ENCODE measurements around the gene CNGA1.
"Not testable (repeated sequence)": the region's sequence is repeated elsewhere in the genome, so short reads cannot be mapped to it uniquely, and the experiment has no call there.

Gene CNGA1

DNA sequence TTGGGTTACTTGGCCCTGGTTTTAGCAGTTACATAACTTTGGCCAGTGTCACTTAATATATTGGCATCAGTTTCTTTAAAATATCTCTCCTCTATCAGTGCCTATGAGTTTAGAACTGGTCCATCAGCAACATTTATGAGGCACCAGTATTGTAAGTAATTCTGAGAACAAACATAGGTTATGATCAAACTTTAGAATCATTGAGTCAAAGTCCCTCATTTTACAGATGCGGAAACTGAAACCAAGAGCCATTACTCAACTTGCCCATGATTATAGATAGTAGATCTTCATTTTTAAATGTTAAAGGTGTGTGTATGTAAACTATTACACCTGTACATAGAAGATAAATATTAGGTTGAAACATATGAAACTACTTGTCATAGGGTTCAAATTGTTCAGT, 4.6 kb upstream of the CNGA1 start:
- peaks cover 23% of the 10 kb centered on the region for H3K4me1 Mint-ChIP-seq (ENCODE audit: low read depth)
- H3K9me3 Mint-ChIP-seq, result no peaks in the 10 kb centered on the region
- H3K4me3 Mint-ChIP-seq, result no peak overlapping the region
- H3K36me3 Mint-ChIP-seq (ENCODE audit: low read depth), result no peaks in the 10 kb centered on the region
- intact Hi-C loops (cut with micrococcal nuclease), result no loop called here
- no peak overlapping the region for H3K27ac Mint-ChIP-seq
- peaks cover 61% of the 10 kb centered on the region for H3K27me3 Mint-ChIP-seq

- intact Hi-C loops (cut with micrococcal nuclease), result no loop called here
Observed at GRCh38 chr4:48018112-48018511, 1.6 kb upstream of the CNGA1 start.

DNA sequence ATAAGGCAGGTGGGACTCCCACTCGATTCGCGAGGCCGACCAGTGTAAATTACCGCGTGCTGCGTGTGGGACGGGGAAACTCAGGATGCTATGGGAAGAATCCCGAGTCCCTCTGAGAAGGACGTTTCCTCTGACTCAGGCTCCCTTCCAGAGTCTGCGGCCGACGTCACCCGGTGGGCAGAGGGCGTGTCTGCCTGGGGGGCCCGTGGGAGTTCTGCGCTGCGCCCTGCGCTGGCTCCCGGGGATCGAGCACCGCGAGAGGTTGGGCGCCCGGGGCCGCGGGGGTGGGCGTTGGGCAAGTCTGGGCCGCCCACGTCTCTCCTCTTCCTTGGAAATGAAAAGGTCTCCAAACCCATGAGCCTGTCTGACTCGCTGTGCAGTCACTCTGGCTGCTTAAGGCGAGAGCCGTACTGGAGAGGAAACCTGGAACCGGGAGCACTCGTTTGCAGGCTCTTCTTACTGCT, 659 bp upstream of the CNGA1 start:
- H3K9me3 Mint-ChIP-seq, result no peaks in the 10 kb centered on the region
- peaks cover 60% of the 10 kb centered on the region for H3K27me3 Mint-ChIP-seq
- H3K36me3 Mint-ChIP-seq (ENCODE audit: low read depth), result no peaks in the 10 kb centered on the region
- intact Hi-C loops (cut with micrococcal nuclease), result no loop called here
- peaks cover 30% of the 10 kb centered on the region for H3K4me1 Mint-ChIP-seq (ENCODE audit: low read depth)
- H3K27ac Mint-ChIP-seq, result no peak overlapping the region
- H3K4me3 Mint-ChIP-seq, result peak overlapping the region; percentile 74

More at GRCh38 chr4:48018112-48018511, 1.6 kb upstream of the CNGA1 start:
- H3K9me3 Mint-ChIP-seq, result no peaks in the 10 kb centered on the region
- H3K27ac Mint-ChIP-seq, result no peak overlapping the region
- no peak overlapping the region for H3K4me3 Mint-ChIP-seq
- H3K27me3 Mint-ChIP-seq, result peaks cover 64% of the 10 kb centered on the region
- no peaks in the 10 kb centered on the region for H3K36me3 Mint-ChIP-seq (ENCODE audit: low read depth)
- H3K4me1 Mint-ChIP-seq (ENCODE audit: low read depth), result peaks cover 24% of the 10 kb centered on the region

- Mint-ChIP-seq H3K4me3 (peak overlapping the region; percentile 74), H3K4me1 (ENCODE audit: low read depth) (peaks cover 27% of the 10 kb centered on the region), H3K9me3 (peaks cover 10% of the 10 kb centered on the region), H3K27me3 (peaks cover 57% of the 10 kb centered on the region), H3K36me3 (ENCODE audit: low read depth) (no peaks in the 10 kb centered on the region), H3K27ac (no peak overlapping the region)
- intact Hi-C loops (cut with micrococcal nuclease), result no loop called here
Observed at GRCh38 chr4:48015678-48016077, 803 bp downstream of the CNGA1 start.

GRCh38 chr4:48015216-48015615, 1.3 kb downstream of the CNGA1 start:
- intact Hi-C loops (cut with micrococcal nuclease), result no loop called here
- Mint-ChIP-seq H3K4me1 (ENCODE audit: low read depth) (peaks cover 27% of the 10 kb centered on the region), H3K36me3 (ENCODE audit: low read depth) (no peaks in the 10 kb centered on the region), H3K27me3 (peaks cover 60% of the 10 kb centered on the region), H3K9me3 (peaks cover 14% of the 10 kb centered on the region), H3K27ac (no peak overlapping the region), H3K4me3 (no peak overlapping the region)

DNA sequence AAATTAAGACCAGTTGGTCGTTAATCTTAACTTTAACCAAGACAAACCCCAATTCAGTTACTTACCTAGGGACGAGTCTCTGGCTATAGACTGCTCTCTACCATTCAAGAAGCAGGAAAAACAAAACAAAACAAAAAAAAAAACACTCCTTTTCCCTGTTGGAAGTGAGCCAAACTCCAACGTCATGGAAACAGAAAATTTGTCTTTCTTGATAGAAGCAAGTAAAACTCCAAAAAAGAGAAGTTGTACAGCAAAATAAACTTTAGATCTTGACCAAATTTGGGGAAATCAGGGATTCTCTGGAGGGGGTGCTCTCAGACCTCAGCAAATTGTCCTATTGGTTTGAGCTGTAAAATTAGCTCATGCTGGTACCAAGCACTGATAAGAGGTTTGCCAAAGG, 3.7 kb downstream of the CNGA1 start:
- H3K4me3 Mint-ChIP-seq, result no peak overlapping the region
- peaks cover 38% of the 10 kb centered on the region for H3K27me3 Mint-ChIP-seq

GRCh38 chr4:48011722-48012121, 4.8 kb downstream of the CNGA1 start:
- intact Hi-C loops (cut with micrococcal nuclease), result no loop called here
- H3K4me1 Mint-ChIP-seq (ENCODE audit: low read depth), result peaks cover 17% of the 10 kb centered on the region
- H3K9me3 Mint-ChIP-seq, result peaks cover 15% of the 10 kb centered on the region
- peaks cover 28% of the 10 kb centered on the region for H3K27me3 Mint-ChIP-seq
- no peaks in the 10 kb centered on the region for H3K36me3 Mint-ChIP-seq (ENCODE audit: low read depth)
- no peak overlapping the region for H3K27ac Mint-ChIP-seq
- H3K4me3 Mint-ChIP-seq, result no peak overlapping the region

More for the DNA sequence above, 3.7 kb downstream of the CNGA1 start:
- peaks cover 15% of the 10 kb centered on the region for H3K9me3 Mint-ChIP-seq
- peak overlapping the region; percentile 24 for H3K27ac Mint-ChIP-seq
- no peaks in the 10 kb centered on the region for H3K36me3 Mint-ChIP-seq (ENCODE audit: low read depth)
- intact Hi-C loops (cut with micrococcal nuclease), result no loop called here
- peaks cover 27% of the 10 kb centered on the region for H3K4me1 Mint-ChIP-seq (ENCODE audit: low read depth)

DNA sequence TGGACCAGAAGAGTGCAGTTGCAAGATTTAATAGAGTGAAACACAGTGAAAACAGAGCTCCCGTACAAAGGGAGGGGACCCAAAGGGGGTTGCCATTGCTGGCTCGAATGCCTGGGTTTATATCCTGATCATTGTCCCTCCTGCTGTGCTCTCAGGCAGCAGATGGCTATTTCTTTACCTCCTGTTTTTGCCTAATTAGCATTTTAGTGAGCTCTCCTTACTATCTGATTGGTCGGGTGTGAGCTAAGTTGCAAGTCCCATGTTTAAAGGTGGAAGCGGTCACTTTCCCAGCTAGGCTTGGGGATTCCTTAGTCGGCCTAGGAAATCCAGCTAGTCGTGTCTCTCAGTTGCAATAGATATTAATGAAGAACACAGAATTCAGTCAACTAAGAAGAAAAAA, 5.6 kb downstream of the CNGA1 start:
- H3K4me3 Mint-ChIP-seq; H3K27ac Mint-ChIP-seq; intact Hi-C loops (cut with micrococcal nuclease); H3K36me3 Mint-ChIP-seq (ENCODE audit: low read depth): not testable (repeated sequence)
- peaks cover 12% of the 10 kb centered on the region for H3K4me1 Mint-ChIP-seq (ENCODE audit: low read depth)
- H3K9me3 Mint-ChIP-seq, result peaks cover 15% of the 10 kb centered on the region
- H3K27me3 Mint-ChIP-seq, result peaks cover 20% of the 10 kb centered on the region

GRCh38 chr4:48008021-48008596, 8.4 kb downstream of the CNGA1 start:
- Mint-ChIP-seq H3K36me3 (ENCODE audit: low read depth) (no peaks in the 10 kb centered on the region), H3K4me1 (ENCODE audit: low read depth) (peaks cover 8% of the 10 kb centered on the region), H3K27ac (no peak overlapping the region)

GRCh38 chr4:48005781-48006180, 10.7 kb downstream of the CNGA1 start:
- H3K4me1 Mint-ChIP-seq (ENCODE audit: low read depth), result no peaks in the 10 kb centered on the region
- H3K27me3 Mint-ChIP-seq, result peaks cover 7% of the 10 kb centered on the region
- intact Hi-C loops (cut with micrococcal nuclease), result no loop called here
- no peak overlapping the region for H3K4me3 Mint-ChIP-seq
- H3K27ac Mint-ChIP-seq, result no peak overlapping the region
- H3K36me3 Mint-ChIP-seq (ENCODE audit: low read depth), result no peaks in the 10 kb centered on the region
- H3K9me3 Mint-ChIP-seq, result peaks cover 6% of the 10 kb centered on the region

More at GRCh38 chr4:48008021-48008596, 8.4 kb downstream of the CNGA1 start:
- H3K27me3 Mint-ChIP-seq, result peaks cover 5% of the 10 kb centered on the region
- no peak overlapping the region for H3K4me3 Mint-ChIP-seq
- intact Hi-C loops (cut with micrococcal nuclease), result no loop called here
- peaks cover 15% of the 10 kb centered on the region for H3K9me3 Mint-ChIP-seq

GRCh38 chr4:48003568-48003967, 12.9 kb downstream of the CNGA1 start:
- not testable (repeated sequence) for H3K4me3 Mint-ChIP-seq; H3K4me1 Mint-ChIP-seq (ENCODE audit: low read depth); H3K36me3 Mint-ChIP-seq (ENCODE audit: low read depth); H3K27me3 Mint-ChIP-seq; H3K27ac Mint-ChIP-seq; H3K9me3 Mint-ChIP-seq
- intact Hi-C loops (cut with micrococcal nuclease), result loop anchor here (1.0 kb wide), 1 partner anchor 84 kb away; no protein-coding TSS in a partner anchor

- Mint-ChIP-seq H3K36me3 (ENCODE audit: low read depth) (no peaks in the 10 kb centered on the region), H3K4me1 (ENCODE audit: low read depth) (no peaks in the 10 kb centered on the region), H3K9me3 (no peaks in the 10 kb centered on the region), H3K4me3 (no peak overlapping the region), H3K27me3 (peaks cover 4% of the 10 kb centered on the region), H3K27ac (no peak overlapping the region)
- intact Hi-C loops (cut with micrococcal nuclease), result no loop called here
Observed at GRCh38 chr4:48002267-48002666, 14.2 kb downstream of the CNGA1 start.

- Mint-ChIP-seq H3K4me1 (ENCODE audit: low read depth) (no peaks in the 10 kb centered on the region), H3K27ac (no peak overlapping the region), H3K27me3 (peaks cover 1% of the 10 kb centered on the region), H3K4me3 (no peak overlapping the region), H3K9me3 (peaks cover 29% of the 10 kb centered on the region), H3K36me3 (ENCODE audit: low read depth) (no peaks in the 10 kb centered on the region)
- intact Hi-C loops (cut with micrococcal nuclease), result no loop called here
Observed at GRCh38 chr4:47996021-47996420, 20.5 kb downstream of the CNGA1 start.

GRCh38 chr4:47992475-47992874, 24.0 kb downstream of the CNGA1 start:
- intact Hi-C loops (cut with micrococcal nuclease); H3K36me3 Mint-ChIP-seq (ENCODE audit: low read depth); H3K27ac Mint-ChIP-seq; H3K27me3 Mint-ChIP-seq; H3K4me3 Mint-ChIP-seq; H3K4me1 Mint-ChIP-seq (ENCODE audit: low read depth): not testable (repeated sequence)
- H3K9me3 Mint-ChIP-seq, result peaks cover 42% of the 10 kb centered on the region

DNA sequence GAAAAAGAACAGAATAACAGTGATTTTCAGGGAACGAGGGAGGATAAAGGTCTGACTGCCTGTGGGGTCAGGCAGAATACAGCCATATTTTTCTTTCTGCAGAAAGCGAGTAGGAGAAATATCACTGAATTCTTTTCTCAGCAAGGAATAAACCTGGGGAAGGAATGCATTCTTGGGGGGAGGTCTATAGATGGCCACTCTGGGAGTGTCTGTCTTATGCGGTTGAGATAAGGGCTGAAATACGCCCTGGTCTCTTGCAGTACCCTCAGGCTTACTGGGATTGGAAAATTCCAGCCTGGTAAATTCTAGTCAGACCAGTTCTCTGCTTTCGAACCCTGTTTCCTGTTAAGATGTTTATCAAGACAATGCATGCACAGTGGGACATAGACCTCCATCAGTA, 26.3 kb downstream of the CNGA1 start:
- Mint-ChIP-seq H3K4me1 (ENCODE audit: low read depth) (no peaks in the 10 kb centered on the region), H3K27me3 (peaks cover 4% of the 10 kb centered on the region), H3K9me3 (peaks cover 42% of the 10 kb centered on the region), H3K27ac (no peak overlapping the region), H3K4me3 (no peak overlapping the region), H3K36me3 (ENCODE audit: low read depth) (no peaks in the 10 kb centered on the region)
- intact Hi-C loops (cut with micrococcal nuclease), result no loop called here
